ENCODE data around the gene EIF4E3.

Gene EIF4E3

DNA sequence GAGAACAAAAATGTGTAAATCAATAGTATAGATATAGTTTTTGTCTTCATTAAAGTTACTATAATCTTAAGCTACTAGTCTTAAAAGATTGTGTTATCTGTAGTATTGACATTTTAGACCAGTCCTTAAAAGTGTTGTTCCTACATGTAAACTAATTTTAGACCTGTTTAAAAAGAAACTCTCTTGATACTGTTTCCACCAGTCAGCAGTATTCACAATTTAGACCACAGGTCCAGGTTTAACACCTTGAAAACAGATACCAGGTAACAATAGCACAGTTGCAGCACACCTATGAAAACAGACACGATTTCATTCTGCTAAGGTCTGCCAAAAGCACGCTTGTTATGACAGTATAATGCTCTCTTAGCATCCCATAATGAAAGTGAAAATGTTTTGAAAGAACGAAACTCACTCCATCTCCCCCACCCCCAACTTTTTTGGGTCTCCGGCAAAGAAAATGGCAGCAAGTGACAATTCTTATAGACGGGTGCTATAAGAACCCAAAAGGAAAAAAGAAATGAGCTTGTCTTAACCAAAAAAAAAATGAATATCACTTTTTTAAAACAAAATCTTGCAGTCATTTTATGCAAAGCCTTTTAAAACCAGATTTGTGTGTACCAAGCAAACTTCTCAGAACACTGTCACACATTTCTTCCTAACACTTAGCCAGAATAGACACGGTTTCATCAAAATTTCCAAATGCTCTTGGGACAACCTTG, 1.6 kb downstream of the EIF4E3 start:
- no peak for DNase-seq (ENCODE audit: low read depth)

DNA sequence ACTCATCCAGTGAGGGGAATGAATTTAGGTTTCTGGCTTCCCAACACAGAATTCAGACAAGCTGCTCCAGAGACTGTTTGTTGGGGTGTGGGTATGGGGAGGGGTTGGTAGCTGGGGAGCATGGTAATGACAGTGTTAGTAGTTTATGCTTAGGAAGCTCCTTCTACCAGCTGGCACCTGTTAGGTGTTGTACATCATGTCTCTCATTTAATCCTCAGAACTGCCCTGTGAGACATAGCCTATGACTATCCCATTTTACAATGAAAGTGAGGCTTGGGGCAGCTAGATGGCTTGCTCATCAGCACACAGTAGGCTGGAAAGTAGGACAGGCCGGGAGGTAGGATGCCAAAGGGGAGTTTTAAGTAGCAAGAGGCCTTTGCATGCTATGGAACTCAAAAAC, 2.5 kb downstream of the EIF4E3 start:
- DNase-seq (ENCODE audit: low read depth): no peak

DNA sequence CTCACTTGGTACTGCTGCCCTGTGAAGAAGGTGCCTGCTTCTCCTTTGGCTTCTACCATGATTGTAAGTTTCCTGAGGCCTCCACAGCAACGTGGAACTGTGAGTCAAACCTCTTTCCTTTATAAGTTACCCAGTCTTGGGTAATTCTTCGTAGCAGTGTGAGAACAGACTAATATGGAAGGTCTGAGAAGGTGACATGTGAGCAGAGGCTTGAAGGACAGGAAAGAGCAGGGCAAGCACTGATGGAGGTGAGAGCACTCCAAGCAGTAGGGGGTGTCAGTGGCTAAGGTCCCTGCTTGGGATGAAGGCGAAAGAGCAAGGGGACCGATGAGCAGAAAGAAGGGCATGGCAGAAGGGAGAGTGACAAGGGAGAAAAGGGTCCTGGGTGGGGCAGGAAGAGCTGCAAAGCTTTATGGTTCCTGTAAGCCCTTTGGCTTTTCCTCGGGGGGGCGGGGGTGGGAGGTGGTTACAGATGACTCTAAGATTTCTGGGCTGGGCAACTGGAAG, 3.5 kb downstream of the EIF4E3 start:
- no peak for DNase-seq (ENCODE audit: low read depth)

DNA sequence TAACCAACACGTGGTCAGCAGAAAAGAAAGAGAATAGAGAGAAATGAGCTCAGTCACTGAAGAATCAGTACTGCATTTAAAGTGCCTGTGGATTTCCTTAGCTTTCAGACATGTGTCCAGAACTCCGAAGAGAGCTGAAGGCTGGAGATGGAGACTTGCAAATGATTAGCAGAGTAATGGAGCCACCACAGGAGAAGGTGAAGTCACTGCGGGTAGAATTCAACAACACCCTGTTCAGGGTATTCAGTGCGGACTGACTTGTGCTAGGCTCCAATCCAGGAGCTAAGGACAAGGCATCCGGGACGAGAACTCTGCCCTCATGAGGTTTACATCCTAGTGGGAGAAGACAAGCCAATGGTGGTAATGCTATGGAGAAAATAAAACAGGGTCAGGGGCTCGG, 4.2 kb downstream of the EIF4E3 start:
- DNase-seq (ENCODE audit: low read depth): no peak

DNA sequence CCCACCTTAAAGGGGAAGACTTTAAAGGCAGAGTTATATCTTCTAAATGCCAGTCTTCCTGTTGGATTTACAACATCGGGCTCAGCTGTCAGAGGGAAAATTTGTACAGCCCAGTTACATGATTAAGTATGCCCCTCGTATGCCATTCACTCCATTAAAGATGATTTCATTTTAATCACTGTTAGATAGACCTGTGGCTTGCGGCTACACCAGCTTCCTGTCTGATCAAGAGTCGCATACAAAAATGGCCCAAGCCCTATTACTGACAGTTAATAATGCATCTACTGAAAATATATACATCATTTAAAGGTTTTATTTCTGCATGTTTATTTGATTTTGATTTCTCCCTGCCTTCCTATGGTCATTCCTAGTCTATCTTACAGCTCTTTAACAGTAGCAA, 7.1 kb downstream of the EIF4E3 start:
- no peak for DNase-seq (ENCODE audit: low read depth)

DNA sequence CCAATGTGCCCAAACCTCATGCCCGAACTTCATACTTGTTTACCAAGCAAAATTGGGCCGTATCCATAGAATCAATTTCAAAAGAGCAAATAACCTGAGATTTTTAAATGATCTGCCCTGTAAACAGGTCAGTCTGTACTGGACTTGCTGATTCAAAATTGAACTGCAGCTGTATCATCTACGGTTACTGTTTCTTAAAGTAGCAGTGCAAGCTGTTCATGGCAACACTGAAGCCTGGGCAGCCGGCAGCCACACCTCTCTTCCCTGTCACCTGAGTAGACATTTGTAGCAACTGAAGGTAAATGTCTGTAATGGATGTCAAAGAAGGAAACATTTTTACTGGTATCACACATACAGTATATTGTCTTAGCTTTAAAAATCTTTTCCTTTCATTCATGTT, 10.6 kb downstream of the EIF4E3 start:
- no peak for DNase-seq (ENCODE audit: low read depth)

DNA sequence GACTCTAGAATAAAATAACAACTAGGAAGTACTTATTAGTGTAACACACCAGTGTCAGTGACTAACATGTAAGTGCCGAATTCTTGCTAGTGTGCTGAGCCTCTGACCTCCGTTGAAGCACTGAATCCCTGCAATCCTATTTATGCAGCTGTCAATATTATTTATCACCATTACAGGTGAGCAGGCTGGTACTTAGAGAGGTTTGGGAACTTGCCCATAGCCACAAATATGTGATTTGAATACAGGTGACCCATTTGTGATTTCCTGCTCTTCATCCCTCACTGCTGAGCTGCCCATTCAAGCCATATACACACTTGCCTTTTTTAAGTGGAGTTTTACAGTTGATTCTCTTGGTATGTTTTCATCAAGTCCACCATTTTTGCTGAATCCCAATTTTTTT, 12.2 kb downstream of the EIF4E3 start:
- no peak for DNase-seq (ENCODE audit: low read depth)

DNA sequence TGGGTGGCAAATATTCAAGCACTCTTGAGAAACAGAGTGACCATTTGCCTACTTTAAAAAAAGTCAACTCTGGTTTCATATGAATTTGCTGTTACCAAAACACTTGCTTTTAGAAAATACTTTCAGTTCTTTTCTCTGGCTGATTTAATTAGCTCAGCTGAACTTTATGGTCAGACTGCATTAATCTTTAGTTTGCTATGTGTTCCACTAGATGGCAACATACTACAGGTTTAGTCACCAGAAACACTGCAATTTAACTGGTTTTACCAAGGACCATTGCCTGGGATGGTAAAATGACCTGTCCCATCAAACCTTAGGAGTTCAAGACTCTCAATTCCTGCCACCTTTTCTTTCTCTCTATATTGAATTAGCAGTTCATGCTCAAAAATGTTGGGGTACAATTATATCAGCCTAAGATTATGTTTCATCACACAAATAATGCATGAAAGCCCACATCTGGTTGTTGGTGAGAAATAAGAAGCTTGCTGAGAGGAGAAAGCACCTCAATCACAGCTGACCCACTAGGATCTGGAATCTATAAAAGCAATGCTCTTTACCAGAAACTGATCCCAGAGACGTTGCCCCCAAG, 14.2 kb downstream of the EIF4E3 start:
- DNase-seq (ENCODE audit: low read depth): no peak

DNA sequence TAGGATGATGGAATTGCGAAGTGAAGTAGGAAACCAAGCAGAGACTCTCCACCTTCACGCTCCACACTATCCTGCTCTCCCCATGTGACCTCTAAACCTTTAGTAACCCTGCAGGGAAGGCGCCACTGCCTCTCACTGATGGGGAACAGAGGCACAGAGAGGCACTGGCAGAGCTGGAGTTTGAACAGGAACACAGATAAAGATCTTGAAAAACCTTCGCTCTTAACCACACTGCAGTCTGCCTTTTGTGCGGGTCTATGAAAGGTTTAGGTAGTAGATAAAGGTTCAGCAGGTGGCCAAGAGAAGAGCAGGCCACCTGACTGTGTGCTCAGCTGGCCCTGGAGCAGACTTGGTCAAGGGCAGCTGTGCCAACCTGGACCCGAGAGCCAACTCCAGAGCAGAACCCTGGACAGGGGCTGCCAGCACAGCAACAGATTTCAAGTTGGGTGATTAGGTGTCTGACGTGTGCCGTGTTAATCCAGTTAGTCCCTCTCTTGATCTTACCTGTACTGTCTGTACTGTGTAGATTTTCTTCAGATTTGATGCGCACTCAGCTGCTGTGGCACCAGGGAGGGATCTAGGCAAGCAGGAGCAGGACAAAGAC, 15.2 kb downstream of the EIF4E3 start:
- DNase-seq (ENCODE audit: low read depth): no peak

DNA sequence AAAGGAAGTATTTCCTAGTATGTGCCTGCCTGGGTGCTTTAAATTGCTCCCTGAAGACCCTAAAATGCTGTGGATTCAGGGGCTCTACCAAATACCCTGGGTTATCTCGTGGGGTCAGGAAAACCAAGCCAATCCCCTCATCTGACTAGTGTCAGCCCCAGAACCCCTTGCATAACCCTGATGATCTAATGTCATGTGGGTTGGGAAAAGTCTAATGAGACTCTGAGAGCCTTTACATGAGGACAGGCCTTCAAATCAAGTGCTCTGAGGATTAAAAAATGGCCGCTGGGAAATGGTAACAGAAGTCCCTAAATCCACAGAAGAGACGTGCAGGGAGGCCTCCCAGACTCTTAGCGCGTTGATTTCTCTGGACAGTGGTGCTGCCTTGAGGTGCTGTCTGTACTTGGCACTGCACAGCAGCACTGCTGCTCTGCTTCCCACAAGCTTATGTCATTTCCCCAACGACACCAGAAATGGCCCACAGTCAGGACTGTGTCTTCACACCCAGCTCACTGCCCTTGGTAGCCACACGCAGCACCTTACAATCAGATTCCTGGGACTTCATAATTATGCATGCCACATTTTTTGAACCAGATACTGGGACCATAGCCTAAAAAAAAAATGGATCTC, 16.6 kb downstream of the EIF4E3 start:
- no peak for DNase-seq (ENCODE audit: low read depth)

DNA sequence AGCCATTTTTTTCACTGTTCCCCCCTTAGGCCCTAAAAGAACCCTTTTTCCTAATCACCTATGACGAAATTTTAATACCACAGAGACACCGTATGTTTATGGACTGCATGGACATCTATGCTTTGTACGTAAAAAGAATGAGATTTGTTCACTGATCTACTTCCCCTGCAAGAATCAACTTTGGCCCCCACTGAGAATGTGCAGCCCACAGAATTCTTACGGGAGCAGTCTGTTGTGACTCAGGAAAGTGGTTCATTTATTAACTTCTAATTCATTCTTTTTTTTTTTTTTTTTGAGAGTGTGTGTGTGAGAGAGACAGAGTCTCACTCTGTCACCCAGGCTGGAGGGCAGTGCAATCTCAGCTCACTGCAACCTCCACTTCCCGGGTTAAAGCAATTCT, 17.6 kb downstream of the EIF4E3 start:
- no peak for DNase-seq (ENCODE audit: low read depth)

DNA sequence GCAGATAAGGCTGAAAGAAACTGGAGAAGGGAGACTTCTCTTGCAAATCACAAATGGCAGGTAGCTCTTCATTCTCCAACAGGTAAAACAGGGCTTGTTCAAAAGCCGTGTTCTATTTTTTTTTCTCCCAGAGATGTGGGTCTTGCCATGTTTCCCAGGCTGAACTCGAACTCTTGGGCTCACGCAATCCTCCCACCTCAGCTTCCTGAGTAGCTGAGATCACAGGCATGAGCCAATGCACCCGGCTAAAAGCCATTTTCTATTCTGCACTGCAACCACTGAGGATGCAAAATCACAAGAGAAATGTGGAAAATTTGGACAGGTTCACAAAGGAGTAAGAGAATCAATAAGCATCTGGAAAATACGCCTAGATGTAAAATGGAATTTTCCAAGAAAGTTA, 19.5 kb downstream of the EIF4E3 start:
- no peak for DNase-seq (ENCODE audit: low read depth)

DNA sequence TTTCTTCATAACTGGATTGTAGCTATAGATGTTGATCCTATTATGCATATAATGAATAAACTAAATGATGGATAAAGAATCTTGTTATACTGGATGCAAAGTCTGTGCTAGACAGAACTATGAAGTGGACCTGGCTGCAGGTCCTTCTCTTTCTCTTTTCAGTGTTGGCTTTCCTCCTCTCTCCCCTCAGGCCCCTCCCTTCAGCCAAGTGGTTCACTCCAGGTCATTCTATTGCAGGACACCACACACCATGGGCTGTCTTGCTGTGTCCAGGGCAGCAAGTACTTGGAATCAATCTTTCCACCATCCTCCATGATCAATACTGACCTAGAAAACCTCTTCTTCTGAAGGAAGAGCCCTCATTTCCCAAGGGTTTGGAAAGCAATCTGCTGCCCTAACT, 20.3 kb downstream of the EIF4E3 start:
- no peak for DNase-seq (ENCODE audit: low read depth)

DNA sequence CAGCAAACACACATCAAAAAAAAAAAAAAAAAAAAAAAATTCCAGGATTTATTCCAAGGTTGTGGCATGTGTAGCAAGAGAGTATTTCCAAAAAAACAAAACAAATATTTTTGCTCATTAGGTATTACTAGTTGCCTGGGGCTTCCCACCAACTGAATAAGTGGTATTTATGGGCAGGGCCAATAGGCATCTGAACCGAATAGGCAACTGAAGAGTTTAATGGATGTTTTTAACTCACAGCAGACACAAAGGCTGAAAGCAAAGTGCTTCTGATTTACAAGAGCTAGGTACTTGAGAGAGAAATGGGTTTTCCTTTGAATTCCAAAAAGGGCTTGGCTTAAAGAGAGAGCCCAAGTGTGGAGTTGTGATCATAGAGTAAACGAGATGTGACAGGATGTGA, 21.4 kb downstream of the EIF4E3 start:
- no peak for DNase-seq (ENCODE audit: low read depth)

DNA sequence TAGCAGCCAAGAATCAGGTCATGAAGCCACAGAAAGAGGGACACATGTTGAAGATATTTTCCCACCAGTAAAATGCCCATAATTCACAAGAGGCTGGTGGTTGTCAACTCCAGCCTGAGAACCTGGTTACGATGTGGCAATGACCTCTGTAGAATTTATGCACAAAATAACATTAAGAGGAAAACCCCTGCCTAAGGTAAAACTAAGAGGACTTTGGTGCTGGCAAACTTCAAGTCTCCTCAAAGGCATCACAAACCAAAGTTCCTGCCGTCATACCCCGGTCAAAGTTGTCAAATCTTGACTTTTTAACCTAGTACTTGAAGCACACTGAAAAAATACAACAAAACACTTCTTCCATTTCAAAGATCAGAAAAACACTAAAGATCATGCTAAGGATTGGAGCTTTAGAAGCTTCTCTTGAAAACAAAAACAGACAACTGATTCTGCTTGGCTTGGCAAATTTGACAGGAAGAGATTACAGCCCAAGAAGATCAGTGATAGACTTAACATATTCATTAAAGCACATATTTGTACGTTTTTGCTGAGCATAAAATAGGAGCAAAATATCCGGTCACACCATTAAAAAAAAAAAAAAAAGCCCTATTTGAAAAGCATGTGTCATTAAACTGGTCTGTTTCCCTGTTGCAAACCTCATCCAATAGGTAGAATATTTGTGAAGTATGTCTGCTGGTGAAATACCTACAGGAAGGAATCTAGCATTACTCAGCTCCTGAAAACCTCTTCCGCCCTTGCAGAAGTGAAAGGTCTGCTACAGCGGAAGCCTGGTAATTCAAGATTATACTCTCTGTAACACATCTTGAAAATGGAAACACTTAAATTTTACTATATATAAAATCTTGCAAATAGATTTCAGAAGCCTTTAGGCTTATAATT, 22.8 kb downstream of the EIF4E3 start:
- no peak for DNase-seq (ENCODE audit: low read depth)

DNA sequence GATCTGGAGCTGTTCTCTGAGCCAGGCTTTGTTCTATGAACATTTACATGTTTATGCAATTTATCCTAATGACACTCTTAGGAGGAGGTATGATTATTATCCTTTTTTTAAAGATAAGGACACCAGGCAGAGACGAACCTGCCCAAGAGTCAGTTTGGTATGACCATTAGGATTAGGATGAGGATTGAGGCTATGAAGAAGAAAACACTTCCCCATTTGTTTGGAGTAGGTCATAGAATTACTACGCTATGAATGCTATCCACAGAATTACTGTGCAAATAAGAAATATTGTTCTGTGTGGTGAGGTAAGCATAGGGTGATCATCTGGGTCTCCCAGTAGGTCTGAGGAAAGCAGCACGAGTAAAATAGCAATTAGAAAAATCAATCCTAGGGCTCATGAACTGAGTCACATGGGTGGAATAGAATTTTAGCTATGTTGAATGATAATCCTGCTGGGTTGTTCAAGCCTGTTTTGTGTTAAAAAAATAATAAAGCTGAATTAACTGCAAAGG, 23.9 kb downstream of the EIF4E3 start:
- no peak for DNase-seq (ENCODE audit: low read depth)

DNA sequence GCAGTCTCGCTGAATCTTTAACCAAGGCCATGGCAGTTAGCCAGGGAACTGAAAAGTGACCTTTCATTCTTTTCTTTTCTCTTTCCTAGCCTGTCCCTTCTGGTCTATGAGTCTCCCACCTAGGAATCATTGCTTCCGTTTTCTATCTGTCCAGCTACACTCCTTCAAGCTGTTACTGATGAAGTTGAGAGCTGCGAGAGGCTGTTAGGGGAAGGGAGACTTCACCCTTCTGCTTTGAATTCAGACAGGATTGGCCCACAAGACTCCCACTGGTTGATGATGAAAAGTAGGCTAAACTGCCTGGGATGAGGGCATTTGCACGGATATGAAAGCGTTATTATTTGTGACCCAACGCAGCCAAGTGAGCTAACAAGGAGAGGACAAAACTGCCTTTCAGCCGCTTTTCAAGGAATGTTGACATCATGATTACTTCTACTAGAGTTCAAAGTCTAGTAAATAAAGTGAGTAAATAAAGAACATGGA, 30.2 kb downstream of the EIF4E3 start:
- DNase-seq (ENCODE audit: low read depth): no peak

DNA sequence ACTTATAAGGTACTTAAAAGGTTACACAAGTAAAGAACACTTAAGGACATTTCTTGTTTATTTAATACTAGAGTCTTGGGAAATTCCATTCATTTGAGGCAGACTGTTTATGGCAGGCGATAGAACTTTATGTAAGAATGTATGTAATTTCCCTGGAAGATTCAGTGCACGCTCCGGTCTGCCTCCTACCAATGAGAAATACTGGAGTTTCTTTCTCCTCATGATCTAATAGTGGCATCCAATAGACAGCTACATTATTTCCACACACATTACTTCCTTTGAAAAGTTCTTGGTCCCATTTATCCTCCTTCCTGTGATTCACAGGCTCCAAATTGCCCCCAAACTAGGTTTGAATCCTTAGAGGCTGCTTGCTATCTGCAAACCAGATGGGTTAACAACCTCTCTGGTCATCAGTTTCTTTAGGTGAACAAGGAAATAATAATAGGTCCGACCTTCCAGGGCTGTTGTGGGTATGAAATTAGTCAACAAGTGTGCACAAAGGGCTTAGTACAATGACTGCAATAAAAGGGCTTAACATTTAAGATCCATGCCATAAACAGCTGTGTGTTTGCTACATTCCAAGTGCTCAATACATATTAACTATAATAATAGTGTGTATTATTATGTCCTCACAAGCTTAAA, 30.7 kb downstream of the EIF4E3 start:
- no peak for DNase-seq (ENCODE audit: low read depth)

DNA sequence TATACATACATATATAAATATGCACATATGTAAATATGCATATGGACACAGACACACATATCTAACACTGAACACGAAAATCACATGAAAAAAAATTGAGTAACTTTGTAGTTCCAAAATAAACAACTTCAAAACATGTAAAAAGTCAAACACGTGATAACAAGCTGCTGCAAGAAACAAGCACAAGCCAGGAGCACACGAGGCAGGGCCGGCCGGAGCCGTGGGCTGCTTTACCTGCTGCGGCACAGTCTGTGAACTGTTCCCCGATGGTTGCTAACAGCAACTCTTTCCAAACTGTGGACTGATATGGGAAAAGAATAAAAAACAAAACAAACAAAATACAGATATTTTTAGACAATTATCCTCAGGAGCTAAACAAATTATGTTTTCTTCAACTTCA, 31.6 kb downstream of the EIF4E3 start:
- no peak for DNase-seq (ENCODE audit: low read depth)

DNA sequence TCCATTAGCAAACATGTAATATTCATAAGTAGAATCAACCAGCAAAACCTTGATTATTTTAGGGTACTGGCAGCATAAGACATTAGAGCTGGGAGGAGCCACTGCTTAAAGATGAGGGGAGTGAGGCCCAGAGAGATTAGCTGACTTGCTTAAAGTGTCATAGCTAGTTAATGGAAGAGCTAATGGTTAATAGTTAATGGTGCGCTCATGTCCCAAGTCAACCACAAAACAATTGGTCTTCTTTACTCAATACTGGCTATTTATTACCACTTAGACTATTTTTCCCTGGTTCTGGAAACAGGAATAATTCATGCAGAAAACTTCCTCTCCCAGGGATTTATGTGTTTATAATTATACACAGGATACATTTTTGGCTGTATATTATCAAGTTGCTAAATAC, 33.1 kb downstream of the EIF4E3 start:
- no peak for DNase-seq (ENCODE audit: low read depth)

DNA sequence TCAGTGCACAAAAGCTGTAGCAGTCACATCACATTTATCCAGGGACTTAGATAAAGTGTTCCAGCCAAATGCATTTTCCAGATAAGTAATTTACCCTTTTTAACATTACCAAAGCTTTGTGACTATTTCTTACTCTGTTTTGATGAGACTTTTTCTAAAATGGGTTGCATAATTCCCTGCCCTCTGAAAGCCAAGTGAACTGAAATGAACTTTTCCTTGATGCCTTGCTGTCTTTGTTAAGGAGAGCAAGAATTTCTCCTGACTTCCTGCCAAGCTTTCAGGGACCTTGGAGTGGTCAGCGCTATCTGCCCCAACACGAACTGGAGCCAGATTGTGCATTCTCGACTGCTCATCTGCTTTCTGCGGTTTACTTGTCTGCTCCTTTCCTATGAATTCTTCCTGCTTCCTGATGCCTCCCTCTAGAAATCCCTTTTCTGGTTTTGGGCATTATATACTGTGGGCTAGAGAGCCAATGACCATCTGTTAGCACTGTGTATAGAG, 34.8 kb downstream of the EIF4E3 start:
- no peak for DNase-seq (ENCODE audit: low read depth)

Measured in activated T-helper 1 cell treated with Interleukin-2 at 50 U/mL for 16 hours (primary cell).